GM12891 (cell line): ENCODE data around the gene LIMS1.

Experiments
- PAX5 ChIP-seq: IDR thresholded peaks from 2 replicates; pipeline ENCODE4 v1.6.1; 2011; ENCODE audit warnings: low read length, moderate library complexity, mild to moderate bottlenecking; ENCODE audit not compliant: insufficient read depth, severe bottlenecking
- POLR2A ChIP-seq: IDR thresholded peaks from 2 replicates; pipeline ENCODE4 v1.6.1; 2011; ENCODE audit warnings: low read depth, low read length, control low read depth
- POLR2AphosphoS5 ChIP-seq: IDR thresholded peaks from 2 replicates; pipeline ENCODE4 v1.6.1; 2011; ENCODE audit warnings: low read depth, low read length, control low read depth
- POU2F2 ChIP-seq: IDR thresholded peaks from 2 replicates; pipeline ENCODE4 v1.6.1; 2011; ENCODE audit warnings: low read depth, mild to moderate bottlenecking, control low read depth, low read length, moderate library complexity
- TAF1 ChIP-seq: IDR thresholded peaks from 2 replicates; pipeline ENCODE4 v1.6.1; 2011; ENCODE audit warnings: low read depth, low read length, control low read depth

DNA sequence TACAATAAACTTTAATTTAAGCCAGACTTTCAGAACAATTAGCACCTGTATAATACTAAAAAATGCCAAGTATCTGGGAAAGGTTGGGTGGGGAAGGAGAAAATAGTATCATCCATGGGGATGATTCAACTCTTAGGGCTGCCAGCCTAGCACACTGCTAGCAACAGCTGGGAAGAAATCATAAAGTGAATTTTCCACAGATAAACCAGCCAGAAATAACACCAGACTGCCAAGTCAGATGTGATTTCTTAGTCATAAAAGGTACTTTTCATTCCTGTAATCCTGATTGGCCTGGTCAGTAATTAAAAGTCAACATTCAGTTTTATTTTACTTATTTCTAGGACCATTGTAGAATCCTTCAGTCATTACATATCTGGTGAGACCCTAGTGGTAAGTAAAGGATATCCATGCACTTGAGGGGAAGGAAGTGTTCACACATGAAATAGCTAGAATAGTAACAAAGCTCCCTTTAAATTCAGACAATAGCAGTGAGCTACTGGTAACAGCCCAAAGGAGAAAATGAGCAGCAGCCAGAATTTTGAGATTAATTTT lies 59.4 kb downstream of the LIMS1 start:
- TF ChIP-seq TAF1 (no peak), POLR2AphosphoS5 (no peak), POLR2A (no peak), POU2F2 (no peak), PAX5 (no peak)
